ENCODE measurements around the gene GAB2.

DNA sequence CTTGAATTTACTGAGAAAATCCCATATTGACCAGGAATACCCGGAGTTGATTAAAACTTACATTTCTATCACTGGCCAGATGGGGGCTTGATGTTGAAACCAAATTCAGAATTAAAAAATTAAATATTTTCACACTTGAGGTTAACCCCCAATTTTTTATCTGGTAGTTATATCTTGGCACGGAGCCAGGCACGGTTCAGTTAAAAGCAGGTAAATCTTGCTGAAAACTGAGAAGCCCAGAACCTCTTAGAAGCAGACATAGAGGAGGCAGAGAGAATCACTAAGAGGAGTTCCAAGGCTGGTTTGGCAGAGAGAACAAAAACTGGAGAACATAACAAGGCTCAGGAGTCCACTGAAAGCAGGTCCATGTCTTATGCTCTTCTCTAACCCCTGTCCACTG lies 151.2 kb downstream of the GAB2 start:
- TF ChIP-seq, protein P1, sequence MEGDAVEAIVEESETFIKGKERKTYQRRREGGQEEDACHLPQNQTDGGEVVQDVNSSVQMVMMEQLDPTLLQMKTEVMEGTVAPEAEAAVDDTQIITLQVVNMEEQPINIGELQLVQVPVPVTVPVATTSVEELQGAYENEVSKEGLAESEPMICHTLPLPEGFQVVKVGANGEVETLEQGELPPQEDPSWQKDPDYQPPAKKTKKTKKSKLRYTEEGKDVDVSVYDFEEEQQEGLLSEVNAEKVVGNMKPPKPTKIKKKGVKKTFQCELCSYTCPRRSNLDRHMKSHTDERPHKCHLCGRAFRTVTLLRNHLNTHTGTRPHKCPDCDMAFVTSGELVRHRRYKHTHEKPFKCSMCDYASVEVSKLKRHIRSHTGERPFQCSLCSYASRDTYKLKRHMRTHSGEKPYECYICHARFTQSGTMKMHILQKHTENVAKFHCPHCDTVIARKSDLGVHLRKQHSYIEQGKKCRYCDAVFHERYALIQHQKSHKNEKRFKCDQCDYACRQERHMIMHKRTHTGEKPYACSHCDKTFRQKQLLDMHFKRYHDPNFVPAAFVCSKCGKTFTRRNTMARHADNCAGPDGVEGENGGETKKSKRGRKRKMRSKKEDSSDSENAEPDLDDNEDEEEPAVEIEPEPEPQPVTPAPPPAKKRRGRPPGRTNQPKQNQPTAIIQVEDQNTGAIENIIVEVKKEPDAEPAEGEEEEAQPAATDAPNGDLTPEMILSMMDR (IDR thresholded peaks at IDR 0.05; ENCODE audit: poor library complexity): no peak
- TF ChIP-seq EZH2 (IDR thresholded peaks at IDR 0.05; ENCODE audit: borderline replicate concordance): no peak

Measured in hepatocyte (in vitro differentiated cells).